Middle frontal gyrus (tissue), 1 donor: ENCODE measurements around the gene CP.
"Not testable (repeated sequence)": the region's sequence is repeated elsewhere in the genome, so short reads cannot be mapped to it uniquely, and the experiment has no call there.

Experiments
- DNase-seq: peaks from one replicate; pipeline ENCODE4 v3.0.0-alpha.2; 2015; ENCODE audit warnings: low spot score; ENCODE audit errors: extremely low spot score

The CP gene

GRCh38 chr3:149227591-149228268, 6.1 kb upstream of the CP start:
- no peak for DNase-seq

GRCh38 chr3:149226776-149227175, 5.1 kb upstream of the CP start:
- no peak for DNase-seq

- no peak for DNase-seq
Measured at GRCh38 chr3:149224736-149225594, 3.3 kb upstream of the CP start.

GRCh38 chr3:149223461-149223820, 1.8 kb upstream of the CP start:
- DNase-seq = no peak

GRCh38 chr3:149219380-149220121, 2.1 kb downstream of the CP start:
- DNase-seq = not testable (repeated sequence)

- no peak for DNase-seq
Measured at GRCh38 chr3:149217347-149217746, 4.3 kb downstream of the CP start.

- no peak for DNase-seq
Measured at GRCh38 chr3:149216193-149216869, 5.3 kb downstream of the CP start.

- DNase-seq = no peak
Measured at GRCh38 chr3:149215515-149215914, 6.1 kb downstream of the CP start.

GRCh38 chr3:149214702-149215101, 6.9 kb downstream of the CP start:
- DNase-seq = no peak

- no peak for DNase-seq
Measured at GRCh38 chr3:149212386-149212785, 9.2 kb downstream of the CP start.

GRCh38 chr3:149209431-149209830, 12.2 kb downstream of the CP start:
- DNase-seq = no peak

GRCh38 chr3:149207475-149207874, 14.2 kb downstream of the CP start:
- no peak for DNase-seq

GRCh38 chr3:149204390-149204991, 17.1 kb downstream of the CP start:
- DNase-seq = no peak

- DNase-seq = no peak
Measured at GRCh38 chr3:149203758-149204157, 17.9 kb downstream of the CP start.

- DNase-seq = no peak
Measured at GRCh38 chr3:149199474-149199873, 22.2 kb downstream of the CP start.

GRCh38 chr3:149198611-149199010, 23.0 kb downstream of the CP start:
- no peak for DNase-seq

- no peak for DNase-seq
Measured at GRCh38 chr3:149197669-149198068, 24.0 kb downstream of the CP start.

- not testable (repeated sequence) for DNase-seq
Measured at GRCh38 chr3:149196805-149197592, 24.6 kb downstream of the CP start.

GRCh38 chr3:149195221-149195620, 26.4 kb downstream of the CP start:
- DNase-seq = no peak

- no peak for DNase-seq
Measured at GRCh38 chr3:149188494-149188893, 33.1 kb downstream of the CP start.
